ENCODE measurements around the gene BCLAF1.

- TF ChIP-seq, protein P1, sequence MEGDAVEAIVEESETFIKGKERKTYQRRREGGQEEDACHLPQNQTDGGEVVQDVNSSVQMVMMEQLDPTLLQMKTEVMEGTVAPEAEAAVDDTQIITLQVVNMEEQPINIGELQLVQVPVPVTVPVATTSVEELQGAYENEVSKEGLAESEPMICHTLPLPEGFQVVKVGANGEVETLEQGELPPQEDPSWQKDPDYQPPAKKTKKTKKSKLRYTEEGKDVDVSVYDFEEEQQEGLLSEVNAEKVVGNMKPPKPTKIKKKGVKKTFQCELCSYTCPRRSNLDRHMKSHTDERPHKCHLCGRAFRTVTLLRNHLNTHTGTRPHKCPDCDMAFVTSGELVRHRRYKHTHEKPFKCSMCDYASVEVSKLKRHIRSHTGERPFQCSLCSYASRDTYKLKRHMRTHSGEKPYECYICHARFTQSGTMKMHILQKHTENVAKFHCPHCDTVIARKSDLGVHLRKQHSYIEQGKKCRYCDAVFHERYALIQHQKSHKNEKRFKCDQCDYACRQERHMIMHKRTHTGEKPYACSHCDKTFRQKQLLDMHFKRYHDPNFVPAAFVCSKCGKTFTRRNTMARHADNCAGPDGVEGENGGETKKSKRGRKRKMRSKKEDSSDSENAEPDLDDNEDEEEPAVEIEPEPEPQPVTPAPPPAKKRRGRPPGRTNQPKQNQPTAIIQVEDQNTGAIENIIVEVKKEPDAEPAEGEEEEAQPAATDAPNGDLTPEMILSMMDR (IDR thresholded peaks at IDR 0.05) = no peak
- no peak for TF ChIP-seq POLR2A (IDR thresholded peaks at IDR 0.05)
Measured at GRCh38 chr6:136230219-136230853, 59.3 kb downstream of the BCLAF1 start.

All from ovary (tissue), 3 donors.